Endothelial cell of umbilical vein (primary cell): Measurements from ENCODE around the gene CCL17.

Source experiments
- EZH2 ChIP-seq: IDR thresholded peaks from 2 replicates; pipeline ENCODE4 v1.6.1; 2012; ENCODE audit warnings: borderline replicate concordance, low read depth, mild to moderate bottlenecking, moderate library complexity, low read length, inconsistent platforms; ENCODE audit not compliant: severe bottlenecking
- FOS ChIP-seq: IDR thresholded peaks from 2 replicates; pipeline ENCODE4 v1.6.1; 2011; ENCODE audit warnings: mild to moderate bottlenecking, low read length, moderate library complexity, borderline replicate concordance; ENCODE audit not compliant: insufficient read depth
- GATA2 ChIP-seq: IDR thresholded peaks from 2 replicates; pipeline ENCODE4 v1.7.0; 2011; ENCODE audit warnings: low read depth, mild to moderate bottlenecking, moderate library complexity, mixed read lengths, low read length; ENCODE audit not compliant: insufficient read length, insufficient read depth
- JUN ChIP-seq: IDR thresholded peaks from 2 replicates; pipeline ENCODE4 v1.6.1; 2011; ENCODE audit warnings: borderline replicate concordance, low read depth; ENCODE audit not compliant: insufficient read length, insufficient read depth
- MYC ChIP-seq: IDR thresholded peaks from one replicate; pipeline ENCODE4 v1.6.1; 2011; ENCODE audit warnings: mild to moderate bottlenecking, low read depth, low read length
- POLR2A ChIP-seq: IDR thresholded peaks from 2 replicates; pipeline ENCODE4 v1.6.1; 2012; ENCODE audit warnings: low read depth, mild to moderate bottlenecking, control low read depth, low read length
- POLR2AphosphoS5 ChIP-seq: IDR thresholded peaks from 2 replicates; pipeline ENCODE4 v1.6.1; 2012; ENCODE audit warnings: low read depth, mild to moderate bottlenecking, control low read depth, low read length, moderate library complexity; ENCODE audit not compliant: insufficient read depth
- TF ChIP-seq, protein P1 (sequence below), 2 donors: IDR thresholded peaks; 1 replicate in 1 of 2; 2 replicates in 1 of 2; pipeline ENCODE4 v1.5.1; 2011; ENCODE audit warnings: low read length in 2 of 2, mild to moderate bottlenecking in 2 of 2, moderate library complexity in 2 of 2, control low read depth in 1 of 2, inconsistent platforms in 1 of 2, low read depth in 1 of 2; ENCODE audit not compliant: insufficient read depth in 1 of 2; ENCODE audit errors: extremely low read depth in 1 of 2
- TF ChIP-seq, protein P2 (sequence below): IDR thresholded peaks from 2 replicates; pipeline ENCODE4 v1.6.1; 2011; ENCODE audit not compliant: insufficient read depth, insufficient read length

DNA sequence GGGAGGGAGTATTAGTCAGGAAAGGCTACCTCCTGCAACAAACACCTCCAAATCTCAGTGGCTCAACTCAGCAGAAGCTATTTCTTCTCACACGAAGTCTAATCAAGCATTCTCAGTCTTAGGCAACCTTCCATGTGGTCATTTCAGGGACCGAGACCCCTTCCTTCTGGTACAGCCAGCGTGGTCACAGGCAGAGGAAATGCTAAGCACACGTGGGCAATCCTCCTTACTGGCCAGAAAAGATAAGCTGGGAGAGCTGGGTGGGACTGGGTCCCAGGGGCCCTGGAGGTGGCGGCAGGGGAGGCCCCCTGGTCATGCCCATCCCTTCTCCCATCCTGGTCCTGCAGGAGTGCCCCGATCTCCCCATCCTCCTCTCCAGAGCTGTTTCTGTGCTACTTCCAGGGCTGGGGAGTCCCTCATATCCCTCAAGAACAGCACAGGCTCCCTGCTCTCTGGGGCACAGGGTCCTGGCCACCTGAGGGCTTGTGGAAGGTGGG lies 38.0 kb upstream of the CCL17 start:
- TF ChIP-seq, protein P1, sequence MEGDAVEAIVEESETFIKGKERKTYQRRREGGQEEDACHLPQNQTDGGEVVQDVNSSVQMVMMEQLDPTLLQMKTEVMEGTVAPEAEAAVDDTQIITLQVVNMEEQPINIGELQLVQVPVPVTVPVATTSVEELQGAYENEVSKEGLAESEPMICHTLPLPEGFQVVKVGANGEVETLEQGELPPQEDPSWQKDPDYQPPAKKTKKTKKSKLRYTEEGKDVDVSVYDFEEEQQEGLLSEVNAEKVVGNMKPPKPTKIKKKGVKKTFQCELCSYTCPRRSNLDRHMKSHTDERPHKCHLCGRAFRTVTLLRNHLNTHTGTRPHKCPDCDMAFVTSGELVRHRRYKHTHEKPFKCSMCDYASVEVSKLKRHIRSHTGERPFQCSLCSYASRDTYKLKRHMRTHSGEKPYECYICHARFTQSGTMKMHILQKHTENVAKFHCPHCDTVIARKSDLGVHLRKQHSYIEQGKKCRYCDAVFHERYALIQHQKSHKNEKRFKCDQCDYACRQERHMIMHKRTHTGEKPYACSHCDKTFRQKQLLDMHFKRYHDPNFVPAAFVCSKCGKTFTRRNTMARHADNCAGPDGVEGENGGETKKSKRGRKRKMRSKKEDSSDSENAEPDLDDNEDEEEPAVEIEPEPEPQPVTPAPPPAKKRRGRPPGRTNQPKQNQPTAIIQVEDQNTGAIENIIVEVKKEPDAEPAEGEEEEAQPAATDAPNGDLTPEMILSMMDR (IDR thresholded peaks at IDR 0.05; ENCODE audit: extremely low read depth in 1 of 2, insufficient read depth in 1 of 2, low read depth in 1 of 2, low read length in 2 of 2): no peak
- TF ChIP-seq POLR2AphosphoS5: no peak
- TF ChIP-seq POLR2A: no peak
- TF ChIP-seq EZH2: no peak
- TF ChIP-seq, protein P2, sequence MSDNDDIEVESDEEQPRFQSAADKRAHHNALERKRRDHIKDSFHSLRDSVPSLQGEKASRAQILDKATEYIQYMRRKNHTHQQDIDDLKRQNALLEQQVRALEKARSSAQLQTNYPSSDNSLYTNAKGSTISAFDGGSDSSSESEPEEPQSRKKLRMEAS: no peak
- no peak for TF ChIP-seq MYC
- TF ChIP-seq JUN: no peak
- no peak for TF ChIP-seq FOS
- TF ChIP-seq GATA2: no peak
